ENCODE measurements around the gene CAV3. TPM values are rescaled to one million over a fixed set of nuclear protein-coding genes. Genes with fewer than 3 reads are reported as not detected.

Gene CAV3
- total RNA-seq, 1 experiment from 2014 or later, result not detected

GRCh38 chr3:8766148-8766547 lies 32.5 kb downstream of the CAV3 start:
- Mint-ChIP-seq H3K27ac (ENCODE audit: unreplicated experiment) (no peak overlapping the region), H3K36me3 (ENCODE audit: insufficient read depth, unreplicated experiment) (peaks cover 6% of the 10 kb centered on the region), H3K9me3 (ENCODE audit: unreplicated experiment) (no peaks in the 10 kb centered on the region), H3K27me3 (ENCODE audit: insufficient read depth, unreplicated experiment) (peaks cover 8% of the 10 kb centered on the region), H3K4me1 (ENCODE audit: low read depth, unreplicated experiment) (peaks cover 6% of the 10 kb centered on the region), H3K4me3 (ENCODE audit: unreplicated experiment) (no peak overlapping the region)
- ChIA-PET POLR2A (no interaction called here), CTCF (no interaction called here)
- H3K4me1 ChIP-seq, result peaks cover 9% of the 10 kb centered on the region; the same call in 1 of the 2 replicates
- H3K27me3 ChIP-seq (replicated peaks; ENCODE audit: control insufficient read depth, insufficient read depth, low read length), result no peaks in the 10 kb centered on the region; the same call in 1 of the 2 replicates
- intact Hi-C loops (cut with micrococcal nuclease; ENCODE audit: unreplicated experiment), result loop anchor here (5.0 to 10.0 kb wide), 4 partner anchors 84 to 321 kb away; no protein-coding TSS in a partner anchor
- H3K36me3 ChIP-seq (ENCODE audit: control insufficient read depth, insufficient read depth, low read length), result no peaks in the 10 kb centered on the region
- no peak for TF ChIP-seq CTCF (IDR thresholded peaks at IDR 0.05; ENCODE audit: insufficient read depth in 1 of 2, low read depth in 1 of 2, low read length in 1 of 2, severe bottlenecking in 1 of 2, unreplicated experiment in 1 of 2)
- no peaks in the 10 kb centered on the region for H3K9me3 ChIP-seq
- no peak for DNase-seq
- BruUV-seq (replicated peaks), result no TSS peak
- no peak overlapping the region for H3K4me3 ChIP-seq (ENCODE audit: low read depth, low read length)

- H3K4me1 Mint-ChIP-seq (ENCODE audit: low read depth, unreplicated experiment), result peaks cover 6% of the 10 kb centered on the region
- H3K9me3 ChIP-seq, result no peaks in the 10 kb centered on the region
- H3K9me3 Mint-ChIP-seq (ENCODE audit: unreplicated experiment), result no peaks in the 10 kb centered on the region
- CTCF ChIA-PET, result no interaction called here
- no peak for DNase-seq
- peaks cover 8% of the 10 kb centered on the region for H3K27me3 Mint-ChIP-seq (ENCODE audit: insufficient read depth, unreplicated experiment)
- peak overlapping the region; percentile 71 for H3K4me3 Mint-ChIP-seq (ENCODE audit: unreplicated experiment)
- H3K36me3 Mint-ChIP-seq (ENCODE audit: insufficient read depth, unreplicated experiment), result peaks cover 6% of the 10 kb centered on the region
- intact Hi-C loops (cut with micrococcal nuclease; ENCODE audit: unreplicated experiment), result loop anchor here (1.0 to 10.0 kb wide), 5 partner anchors 85 to 322 kb away; no protein-coding TSS in a partner anchor
- POLR2A ChIA-PET, result no interaction called here
- peak overlapping the region; percentile 36 for H3K4me3 ChIP-seq (ENCODE audit: low read depth, low read length)
- no peak for TF ChIP-seq CTCF (IDR thresholded peaks at IDR 0.05; ENCODE audit: insufficient read depth in 1 of 2, low read depth in 1 of 2, low read length in 1 of 2, severe bottlenecking in 1 of 2, unreplicated experiment in 1 of 2)
- no peaks in the 10 kb centered on the region; the same call in 1 of the 2 replicates for H3K27me3 ChIP-seq (replicated peaks; ENCODE audit: control insufficient read depth, insufficient read depth, low read length)
- no peaks in the 10 kb centered on the region for H3K36me3 ChIP-seq (ENCODE audit: control insufficient read depth, insufficient read depth, low read length)
- no peak overlapping the region for H3K27ac Mint-ChIP-seq (ENCODE audit: unreplicated experiment)
- BruUV-seq (replicated peaks), result no TSS peak
- peaks cover 9% of the 10 kb centered on the region; the same call in 1 of the 2 replicates for H3K4me1 ChIP-seq
Measured at GRCh38 chr3:8767256-8767666, 33.7 kb downstream of the CAV3 start.

DNA sequence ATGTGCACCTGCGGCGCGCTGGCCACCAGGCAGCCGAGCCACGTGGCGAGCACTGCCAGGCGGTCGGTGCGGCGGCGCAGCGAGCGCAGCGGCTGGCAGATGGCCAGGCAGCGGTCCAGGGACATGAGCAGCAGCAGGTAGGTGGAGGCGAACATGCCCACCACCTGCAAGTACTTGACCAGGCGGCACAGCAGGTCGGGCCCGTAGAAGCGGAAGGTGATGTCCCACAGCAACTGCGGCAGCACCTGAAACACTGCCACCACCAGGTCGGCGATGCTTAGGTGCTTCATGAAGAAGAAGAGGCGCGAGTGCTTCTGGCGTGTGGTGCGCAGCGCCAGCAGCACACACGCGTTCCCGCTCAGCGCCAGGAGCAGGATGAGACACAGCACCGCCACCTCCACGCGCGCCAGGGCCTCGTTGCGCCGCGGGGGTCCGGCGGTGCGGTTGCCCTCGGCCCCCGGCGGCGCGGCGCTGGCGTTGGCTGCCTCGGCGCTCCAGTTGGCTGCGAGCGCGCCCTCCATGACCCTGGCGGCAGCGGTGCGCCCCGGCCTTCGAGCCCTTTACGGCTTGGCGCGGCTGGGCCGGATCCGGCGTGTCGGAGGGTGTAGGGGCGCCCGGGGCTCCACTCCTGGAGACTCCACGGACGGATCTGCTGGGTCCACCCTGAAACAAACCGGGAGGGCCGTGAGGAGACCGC lies 34.2 kb downstream of the CAV3 start:
- H3K4me3 ChIP-seq (ENCODE audit: low read depth, low read length), result peak overlapping the region; percentile 36
- Mint-ChIP-seq H3K27me3 (ENCODE audit: insufficient read depth, unreplicated experiment) (peaks cover 8% of the 10 kb centered on the region), H3K9me3 (ENCODE audit: unreplicated experiment) (no peaks in the 10 kb centered on the region), H3K4me3 (ENCODE audit: unreplicated experiment) (peak overlapping the region; percentile 71), H3K4me1 (ENCODE audit: low read depth, unreplicated experiment) (peaks cover 6% of the 10 kb centered on the region), H3K36me3 (ENCODE audit: insufficient read depth, unreplicated experiment) (peaks cover 6% of the 10 kb centered on the region), H3K27ac (ENCODE audit: unreplicated experiment) (no peak overlapping the region)
- TF ChIP-seq CTCF (IDR thresholded peaks at IDR 0.05; ENCODE audit: insufficient read depth in 1 of 2, low read depth in 1 of 2, low read length in 1 of 2, severe bottlenecking in 1 of 2, unreplicated experiment in 1 of 2), result peak; percentile 23 to 46
- ChIA-PET POLR2A (no interaction called here), CTCF (no interaction called here)
- no peaks in the 10 kb centered on the region for H3K36me3 ChIP-seq (ENCODE audit: control insufficient read depth, insufficient read depth, low read length)
- peaks cover 9% of the 10 kb centered on the region; the same call in 1 of the 2 replicates for H3K4me1 ChIP-seq
- no peaks in the 10 kb centered on the region for H3K9me3 ChIP-seq
- intact Hi-C loops (cut with micrococcal nuclease; ENCODE audit: unreplicated experiment), result loop anchor here (1.0 to 10.0 kb wide), 7 partner anchors 73 to 323 kb away; no protein-coding TSS in a partner anchor
- peak; percentile 63 for DNase-seq
- no TSS peak for BruUV-seq (replicated peaks)
- H3K27me3 ChIP-seq (replicated peaks; ENCODE audit: control insufficient read depth, insufficient read depth, low read length), result no peaks in the 10 kb centered on the region; the same call in 1 of the 2 replicates

Measured in Caco-2 (cell line).